Mucosa of stomach (tissue), 1 donor: Measurements from ENCODE around the gene DYNC1LI2.
"Not testable (repeated sequence)": the region's sequence is repeated elsewhere in the genome, so short reads cannot be mapped to it uniquely, and the experiment has no call there.

Experiments used
- H3K27me3 ChIP-seq: one replicate; pipeline ENCODE4 v1.7.0; 2013; ENCODE audit warnings: mild to moderate bottlenecking, low read length; ENCODE audit not compliant: control insufficient read depth, insufficient read depth
- H3K36me3 ChIP-seq: one replicate; pipeline ENCODE4 v1.7.0; 2013; ENCODE audit warnings: low read length; ENCODE audit not compliant: control insufficient read depth, insufficient read depth
- H3K4me1 ChIP-seq: one replicate; pipeline ENCODE4 v1.7.0; 2013; ENCODE audit warnings: mild to moderate bottlenecking, low read length; ENCODE audit not compliant: control insufficient read depth, insufficient read depth
- H3K4me3 ChIP-seq: one replicate; pipeline ENCODE4 v1.7.0; 2013; ENCODE audit warnings: low read length
- H3K9ac ChIP-seq: one replicate; pipeline ENCODE4 v1.7.0; 2013; ENCODE audit warnings: mild to moderate bottlenecking, low read length, moderate library complexity
- H3K9me3 ChIP-seq: one replicate; pipeline ENCODE4 v1.7.0; 2013; ENCODE audit warnings: mild to moderate bottlenecking, low read length, moderate library complexity; ENCODE audit not compliant: control insufficient read depth
- donor health status: Pancreatic carcinoma.

DYNC1LI2 gene

DNA sequence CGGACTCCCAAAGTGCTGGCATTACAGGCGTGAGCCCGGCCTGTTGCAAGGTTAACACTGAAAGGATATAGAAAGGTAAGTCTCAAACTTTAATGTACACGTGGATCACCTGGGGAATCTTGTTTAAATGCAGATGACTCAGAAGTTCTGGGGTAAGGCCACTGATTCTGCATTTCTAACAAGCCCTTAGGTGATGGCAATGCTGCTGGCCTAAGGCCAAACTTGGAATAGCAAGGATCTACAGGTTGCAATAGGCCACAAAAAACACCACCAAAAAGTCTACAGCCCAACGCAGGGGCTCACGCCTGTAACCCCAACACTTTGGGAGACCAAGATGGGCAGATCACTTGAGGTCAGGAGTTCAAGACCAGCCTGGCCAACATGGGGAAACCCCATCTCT is 59.1 kb downstream of the DYNC1LI2 start:
- H3K9ac ChIP-seq, result no peak overlapping the region
- no peaks in the 10 kb centered on the region for H3K36me3 ChIP-seq
- no peaks in the 10 kb centered on the region for H3K27me3 ChIP-seq
- H3K9me3 ChIP-seq, result no peaks in the 10 kb centered on the region
- H3K4me3 ChIP-seq, result no peak overlapping the region
- peaks cover 45% of the 10 kb centered on the region for H3K4me1 ChIP-seq

DNA sequence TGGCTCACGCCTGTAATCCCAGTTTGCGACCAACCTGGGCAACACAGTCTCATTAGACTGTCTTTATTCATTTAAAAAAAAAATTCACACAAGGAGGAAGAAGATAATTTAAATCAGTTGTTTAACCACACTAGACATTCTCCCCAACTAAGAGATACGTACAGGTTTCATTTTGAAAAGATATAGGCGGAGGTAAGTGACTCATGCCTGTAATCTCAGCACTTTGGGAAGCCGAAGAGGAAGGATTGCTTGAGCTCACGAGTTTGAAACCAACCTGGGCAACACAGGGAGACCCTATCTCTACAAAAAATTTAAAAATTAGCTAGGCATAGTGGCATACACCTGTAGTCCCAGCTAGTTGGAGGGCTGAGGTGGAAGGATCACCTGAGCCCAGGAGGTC is 60.2 kb downstream of the DYNC1LI2 start:
- no peak overlapping the region for H3K9ac ChIP-seq
- no peaks in the 10 kb centered on the region for H3K36me3 ChIP-seq
- no peaks in the 10 kb centered on the region for H3K27me3 ChIP-seq
- H3K4me1 ChIP-seq, result peaks cover 45% of the 10 kb centered on the region
- H3K9me3 ChIP-seq, result no peaks in the 10 kb centered on the region
- H3K4me3 ChIP-seq, result no peak overlapping the region

DNA sequence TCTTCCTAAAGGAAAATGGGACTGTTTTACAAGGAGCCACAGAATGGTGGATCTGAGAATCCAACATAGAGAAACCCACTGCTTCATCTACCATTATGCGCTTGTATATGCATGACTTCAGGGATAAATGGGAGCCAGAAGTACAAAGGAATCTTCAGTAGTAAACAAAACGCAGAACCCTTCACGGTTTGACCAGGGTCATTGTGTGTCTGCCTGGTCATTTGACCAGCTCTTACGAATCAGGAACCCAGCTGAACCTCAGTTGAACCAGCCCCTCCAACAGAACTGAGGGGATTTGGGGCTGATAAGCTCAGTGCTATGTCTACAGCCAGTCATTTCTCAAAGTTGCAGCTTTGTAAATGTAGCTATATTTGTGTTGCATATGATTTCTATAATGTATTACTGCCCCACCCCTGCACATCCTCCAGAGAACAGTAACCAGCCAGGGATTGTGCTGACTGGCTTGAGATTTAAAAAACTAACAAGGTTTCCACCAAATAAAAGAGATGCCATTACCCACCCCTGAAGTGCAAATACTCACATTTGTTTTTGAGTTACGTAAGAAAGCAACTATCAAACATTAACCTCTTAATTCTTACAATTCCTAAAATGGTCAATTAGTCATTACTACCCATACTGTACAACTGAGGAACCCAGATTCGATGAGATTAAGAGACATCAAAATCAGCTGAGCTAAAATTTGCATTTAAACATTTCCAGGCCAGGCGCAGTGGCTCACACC is 61.1 kb downstream of the DYNC1LI2 start:
- H3K9me3 ChIP-seq, result no peaks in the 10 kb centered on the region
- no peak overlapping the region for H3K4me3 ChIP-seq
- no peaks in the 10 kb centered on the region for H3K36me3 ChIP-seq
- H3K9ac ChIP-seq, result no peak overlapping the region
- H3K27me3 ChIP-seq, result no peaks in the 10 kb centered on the region
- peaks cover 40% of the 10 kb centered on the region for H3K4me1 ChIP-seq

DNA sequence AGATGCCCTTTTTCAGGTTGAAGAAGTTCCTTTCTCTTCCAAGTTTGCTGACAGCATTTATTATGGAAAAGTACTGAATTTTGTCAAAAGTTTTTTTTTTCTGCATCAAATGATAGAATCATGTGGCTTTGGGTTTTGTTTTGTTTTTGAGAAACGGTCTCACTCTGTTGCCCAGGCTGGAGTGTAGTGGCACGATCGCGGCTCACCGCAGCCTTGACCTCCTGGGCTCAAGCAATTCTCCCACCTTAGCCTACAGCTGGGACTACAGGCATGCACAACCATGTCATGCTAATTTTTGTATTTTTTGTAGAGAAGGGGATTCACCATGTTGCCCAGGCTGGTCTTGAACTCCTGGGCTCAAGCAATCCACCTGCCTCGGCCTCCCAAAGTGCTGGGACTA is 62.1 kb downstream of the DYNC1LI2 start:
- Histone ChIP-seq H3K9me3 (no peaks in the 10 kb centered on the region), H3K36me3 (no peaks in the 10 kb centered on the region), H3K9ac (no peak overlapping the region), H3K4me3 (no peak overlapping the region), H3K4me1 (peaks cover 33% of the 10 kb centered on the region), H3K27me3 (no peaks in the 10 kb centered on the region)

DNA sequence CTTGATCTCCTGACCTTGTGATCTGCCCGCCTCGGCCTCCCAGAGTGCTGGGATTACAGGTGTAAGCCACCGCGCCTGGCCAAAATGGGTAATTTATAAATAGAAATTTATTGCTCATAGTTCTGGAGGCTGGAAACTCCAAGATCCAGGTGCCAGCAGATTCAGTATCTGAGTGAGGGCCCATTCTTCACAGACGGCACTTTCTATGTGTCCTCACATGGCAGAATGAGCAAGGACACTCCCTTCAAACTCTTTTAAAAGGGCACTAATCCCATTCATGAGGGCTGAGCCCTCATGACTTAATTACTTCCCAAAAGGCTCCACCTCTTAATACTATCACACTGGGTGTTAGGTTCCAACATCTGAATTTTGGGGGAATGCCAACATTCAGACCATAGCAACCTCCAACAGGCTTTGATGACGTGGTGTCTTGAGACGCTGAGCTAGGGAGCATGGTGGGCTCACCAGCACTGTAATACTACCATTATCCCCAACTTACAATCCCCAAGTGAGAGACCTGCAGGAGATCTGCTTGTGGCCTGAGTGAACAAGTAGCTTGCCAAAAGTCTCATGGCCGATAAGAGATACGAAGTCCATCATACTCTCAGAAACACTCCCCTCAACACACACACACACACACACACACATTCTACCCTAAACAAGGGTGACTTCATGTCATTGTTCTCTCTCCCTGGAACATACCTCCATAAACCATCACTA is 63.3 kb downstream of the DYNC1LI2 start:
- no peaks in the 10 kb centered on the region for H3K9me3 ChIP-seq
- no peak overlapping the region for H3K9ac ChIP-seq
- H3K4me3 ChIP-seq, result no peak overlapping the region
- no peaks in the 10 kb centered on the region for H3K36me3 ChIP-seq
- H3K4me1 ChIP-seq, result peaks cover 33% of the 10 kb centered on the region
- H3K27me3 ChIP-seq, result no peaks in the 10 kb centered on the region

DNA sequence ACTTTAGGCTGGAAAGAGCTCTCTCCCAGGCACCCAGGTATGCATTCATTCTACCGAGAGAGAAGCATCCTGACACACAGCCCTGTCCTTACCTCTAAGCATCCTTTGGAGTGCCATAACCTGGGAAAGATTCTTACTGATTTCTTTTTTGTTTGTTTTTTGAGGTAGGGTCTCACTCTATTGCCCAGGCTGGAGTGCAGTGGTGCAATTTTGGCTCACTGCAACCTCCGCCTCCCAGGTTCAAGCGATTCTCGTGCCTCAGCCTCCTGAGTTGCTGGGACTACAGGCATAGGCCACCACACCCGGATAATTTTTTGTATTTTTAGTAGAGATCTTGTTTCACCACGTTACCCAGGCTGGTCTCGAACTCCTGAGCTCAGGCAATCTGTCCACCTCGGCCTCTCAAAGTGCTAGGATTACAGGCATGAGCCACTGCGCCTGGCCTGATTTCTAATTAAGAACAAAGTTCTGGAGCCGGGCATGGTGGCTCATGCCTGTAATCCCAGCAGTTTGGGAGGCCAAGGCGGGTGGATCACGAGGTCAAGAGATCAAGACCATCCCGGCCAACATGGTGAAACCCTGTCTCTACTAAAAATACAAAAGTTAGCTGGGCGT is 65.8 kb downstream of the DYNC1LI2 start:
- H3K9ac ChIP-seq, H3K36me3 ChIP-seq, H3K27me3 ChIP-seq, H3K4me3 ChIP-seq, H3K9me3 ChIP-seq: not testable (repeated sequence)
- H3K4me1 ChIP-seq, result peaks cover 23% of the 10 kb centered on the region

DNA sequence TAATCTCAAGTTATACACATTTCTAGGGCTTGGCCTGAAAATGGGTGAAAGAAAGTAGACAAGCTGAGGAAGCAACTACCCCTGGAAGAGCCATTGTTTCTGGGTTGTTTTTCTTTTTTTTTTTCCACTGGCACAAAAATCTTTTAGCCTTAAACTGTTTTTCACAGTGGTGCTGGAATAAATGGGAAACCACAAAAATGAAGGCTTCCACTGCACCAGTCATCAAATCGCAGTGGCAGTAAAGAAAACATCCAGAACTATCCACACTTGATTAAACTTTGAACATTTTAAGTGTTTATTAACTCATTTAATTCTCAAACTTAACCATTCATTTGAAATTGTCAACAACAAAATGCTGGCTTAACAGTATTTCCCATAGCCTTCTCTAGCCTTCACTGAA is 69.1 kb downstream of the DYNC1LI2 start:
- Histone ChIP-seq H3K4me3 (no peak overlapping the region), H3K9ac (no peak overlapping the region), H3K36me3 (no peaks in the 10 kb centered on the region), H3K9me3 (no peaks in the 10 kb centered on the region), H3K4me1 (peaks cover 8% of the 10 kb centered on the region), H3K27me3 (no peaks in the 10 kb centered on the region)

DNA sequence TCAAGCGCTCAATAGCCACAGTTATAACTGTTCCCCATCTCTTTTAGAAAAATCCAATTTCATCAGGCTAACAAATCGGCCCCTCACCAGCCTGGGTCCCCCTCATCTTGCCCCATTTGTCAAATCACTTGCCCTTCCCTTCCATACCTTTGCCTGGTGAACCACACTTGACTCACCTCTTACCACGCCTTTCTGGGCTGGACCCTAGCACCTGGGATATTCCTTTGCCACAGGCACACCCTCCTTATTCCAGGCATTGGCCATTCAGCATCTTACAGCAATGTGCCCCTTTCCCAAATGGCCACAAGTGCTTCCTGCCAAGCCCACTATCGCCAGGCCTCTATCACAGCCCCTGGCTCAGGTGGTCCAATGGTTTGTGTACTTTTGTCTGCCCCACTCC is 69.7 kb downstream of the DYNC1LI2 start:
- H3K36me3 ChIP-seq, result no peaks in the 10 kb centered on the region
- H3K9ac ChIP-seq, result no peak overlapping the region
- no peak overlapping the region for H3K4me3 ChIP-seq
- no peaks in the 10 kb centered on the region for H3K9me3 ChIP-seq
- H3K27me3 ChIP-seq, result no peaks in the 10 kb centered on the region
- H3K4me1 ChIP-seq, result peaks cover 8% of the 10 kb centered on the region

DNA sequence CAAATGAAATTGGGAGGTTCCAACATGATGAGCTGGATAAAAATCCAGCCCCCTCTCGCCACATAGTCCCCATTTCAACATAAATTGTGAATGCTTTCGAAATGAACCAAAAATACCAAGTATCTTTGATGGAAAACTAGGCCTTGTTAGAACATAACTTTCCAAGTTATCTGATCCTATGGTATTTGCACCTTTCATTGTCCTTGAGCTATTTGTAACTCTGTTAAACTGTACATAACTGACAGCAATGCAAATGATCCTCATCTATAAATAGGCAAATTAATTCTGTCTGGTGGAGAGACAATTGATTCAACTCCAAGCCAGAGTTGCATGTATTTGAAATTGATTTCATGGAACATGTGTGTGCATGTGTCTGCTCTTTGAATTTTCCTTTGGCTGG is 73.1 kb downstream of the DYNC1LI2 start:
- Histone ChIP-seq H3K9ac (no peak overlapping the region), H3K36me3 (no peaks in the 10 kb centered on the region), H3K4me3 (no peak overlapping the region), H3K4me1 (peaks cover 8% of the 10 kb centered on the region), H3K27me3 (no peaks in the 10 kb centered on the region), H3K9me3 (no peaks in the 10 kb centered on the region)

DNA sequence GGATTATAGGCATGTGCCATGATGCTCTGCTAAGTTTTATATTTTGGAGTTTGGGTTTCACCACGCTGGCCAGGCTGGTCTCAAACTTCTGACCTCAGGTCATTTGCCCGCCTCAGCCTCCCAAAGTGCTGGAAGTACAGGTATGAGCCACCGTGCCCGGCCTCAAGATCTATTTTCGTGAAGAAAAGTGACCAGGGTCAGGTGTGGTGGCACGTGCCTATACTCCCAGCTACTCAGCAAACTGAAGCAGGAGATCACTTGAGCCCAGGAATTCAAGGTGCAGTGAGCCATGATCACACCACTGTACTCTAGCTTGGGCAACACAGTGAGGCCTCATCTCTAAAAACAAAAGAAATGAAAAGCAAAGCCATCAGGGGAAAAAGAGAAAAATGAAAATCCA is 73.6 kb downstream of the DYNC1LI2 start:
- no peak overlapping the region for H3K4me3 ChIP-seq
- no peaks in the 10 kb centered on the region for H3K9me3 ChIP-seq
- no peaks in the 10 kb centered on the region for H3K27me3 ChIP-seq
- H3K4me1 ChIP-seq, result peaks cover 8% of the 10 kb centered on the region
- H3K36me3 ChIP-seq, result no peaks in the 10 kb centered on the region
- H3K9ac ChIP-seq, result no peak overlapping the region

DNA sequence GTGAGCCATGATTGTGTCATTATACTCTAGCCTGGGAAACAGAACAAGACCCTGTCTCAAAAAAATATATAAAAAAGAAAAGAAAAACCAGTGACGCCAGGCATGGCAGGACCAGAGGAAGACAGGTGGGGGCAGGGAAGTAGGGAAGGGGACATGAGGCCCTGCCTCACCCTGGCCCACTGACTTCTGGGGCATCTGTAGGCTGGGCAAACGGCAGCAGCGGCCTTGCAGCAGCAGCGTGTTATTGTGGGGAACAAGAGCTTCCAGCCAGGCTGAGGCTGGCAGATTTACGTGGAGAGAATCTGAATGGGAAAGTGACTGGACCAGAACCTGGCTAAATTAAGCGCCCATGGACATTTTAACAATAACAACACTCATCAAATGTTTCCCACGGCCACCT is 74.2 kb downstream of the DYNC1LI2 start:
- H3K36me3 ChIP-seq, result no peaks in the 10 kb centered on the region
- H3K9ac ChIP-seq, result no peak overlapping the region
- H3K4me1 ChIP-seq, result peaks cover 8% of the 10 kb centered on the region
- H3K4me3 ChIP-seq, result no peak overlapping the region
- H3K9me3 ChIP-seq, result no peaks in the 10 kb centered on the region
- no peaks in the 10 kb centered on the region for H3K27me3 ChIP-seq

DNA sequence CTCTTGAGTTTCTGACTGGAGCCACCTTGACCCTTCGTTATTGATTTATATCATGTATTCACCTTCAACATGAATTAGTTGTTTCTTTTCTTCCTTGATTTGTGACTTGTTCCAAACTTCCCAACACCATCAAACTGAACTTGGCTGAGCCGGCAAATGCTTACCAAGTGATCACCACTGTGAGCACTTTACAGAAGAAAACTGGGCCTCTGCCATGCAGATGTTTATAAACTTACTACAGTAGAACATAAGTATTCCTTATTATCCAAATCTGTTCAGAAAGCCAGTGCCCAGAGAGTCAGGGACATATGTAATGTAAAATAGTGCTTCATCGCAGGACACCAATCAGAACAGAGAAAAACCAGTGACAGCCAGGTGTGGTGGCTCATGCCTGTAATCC is 74.8 kb downstream of the DYNC1LI2 start:
- Histone ChIP-seq H3K9ac (no peak overlapping the region), H3K36me3 (no peaks in the 10 kb centered on the region), H3K27me3 (no peaks in the 10 kb centered on the region), H3K9me3 (no peaks in the 10 kb centered on the region), H3K4me1 (peaks cover 2% of the 10 kb centered on the region), H3K4me3 (no peak overlapping the region)
